Brain microvascular endothelial cell (primary cell): ENCODE measurements around the gene PPM1F.
"Not testable (repeated sequence)": the region's sequence is repeated elsewhere in the genome, so short reads cannot be mapped to it uniquely, and the experiment has no call there.

Experiments used
- DNase-seq: peaks from one replicate; pipeline ENCODE4 v3.0.0-alpha.2; 2020
- H3K27ac ChIP-seq: fragments of 250-450 bp; sonication (Bioruptor Pico); 2 replicates; pipeline ENCODE4 v1.5.1; 2020; ENCODE audit warnings: mild to moderate bottlenecking, moderate library complexity
- H3K27me3 ChIP-seq: fragments of 250-450 bp; sonication (Bioruptor Pico); replicated peaks from 2 replicates; pipeline ENCODE4 v1.5.1; 2020; ENCODE audit warnings: mild to moderate bottlenecking
- H3K36me3 ChIP-seq: fragments of 250-450 bp; sonication (Bioruptor Pico); replicated peaks from 2 replicates; pipeline ENCODE4 v1.5.1; 2020; ENCODE audit warnings: mild to moderate bottlenecking
- H3K4me3 ChIP-seq: 2 replicates; pipeline ENCODE4 v1.5.1; 2011; ENCODE audit warnings: low read depth, mild to moderate bottlenecking, control low read depth, low read length, moderate library complexity
- in situ Hi-C: cut with HindIII; loops from 2 replicates; pipeline ENCODE4 v1.10.0; 2017; ENCODE audit warnings: low sequenced_read_pairs, low pct_ligation_motif_present
- TF ChIP-seq, protein P1 (sequence below): IDR thresholded peaks from 2 replicates; pipeline ENCODE4 v1.5.1; 2011; ENCODE audit warnings: low read depth, mild to moderate bottlenecking, moderate library complexity, low read length, control low read depth, inconsistent platforms; ENCODE audit errors: missing control alignments

PPM1F gene

DNA sequence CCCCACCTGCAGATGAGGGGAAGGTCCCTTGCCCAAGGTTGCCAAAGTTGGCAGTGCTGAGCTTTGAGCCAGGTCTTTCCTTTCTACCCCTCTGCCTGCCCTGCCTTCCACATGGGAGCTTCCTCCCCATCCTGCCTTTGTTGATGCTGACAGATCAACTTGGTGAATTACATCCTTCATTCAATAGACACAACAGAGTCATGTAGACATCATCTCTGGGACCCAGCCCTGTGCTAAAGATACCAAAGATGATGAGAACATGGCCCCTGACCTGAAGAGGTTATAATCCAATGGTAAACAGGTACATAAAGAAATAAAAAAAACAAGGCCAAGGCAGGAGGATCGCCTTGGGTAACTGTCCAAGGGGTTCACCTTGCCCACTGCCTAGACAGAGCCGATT lies 42.8 kb downstream of the PPM1F start:
- no peak overlapping the region for H3K27ac ChIP-seq
- no peaks in the 10 kb centered on the region for H3K36me3 ChIP-seq
- H3K4me3 ChIP-seq: no peak overlapping the region
- no peaks in the 10 kb centered on the region for H3K27me3 ChIP-seq
- in situ Hi-C loops: no loop called here
- no peak for DNase-seq
- TF ChIP-seq, protein P1, sequence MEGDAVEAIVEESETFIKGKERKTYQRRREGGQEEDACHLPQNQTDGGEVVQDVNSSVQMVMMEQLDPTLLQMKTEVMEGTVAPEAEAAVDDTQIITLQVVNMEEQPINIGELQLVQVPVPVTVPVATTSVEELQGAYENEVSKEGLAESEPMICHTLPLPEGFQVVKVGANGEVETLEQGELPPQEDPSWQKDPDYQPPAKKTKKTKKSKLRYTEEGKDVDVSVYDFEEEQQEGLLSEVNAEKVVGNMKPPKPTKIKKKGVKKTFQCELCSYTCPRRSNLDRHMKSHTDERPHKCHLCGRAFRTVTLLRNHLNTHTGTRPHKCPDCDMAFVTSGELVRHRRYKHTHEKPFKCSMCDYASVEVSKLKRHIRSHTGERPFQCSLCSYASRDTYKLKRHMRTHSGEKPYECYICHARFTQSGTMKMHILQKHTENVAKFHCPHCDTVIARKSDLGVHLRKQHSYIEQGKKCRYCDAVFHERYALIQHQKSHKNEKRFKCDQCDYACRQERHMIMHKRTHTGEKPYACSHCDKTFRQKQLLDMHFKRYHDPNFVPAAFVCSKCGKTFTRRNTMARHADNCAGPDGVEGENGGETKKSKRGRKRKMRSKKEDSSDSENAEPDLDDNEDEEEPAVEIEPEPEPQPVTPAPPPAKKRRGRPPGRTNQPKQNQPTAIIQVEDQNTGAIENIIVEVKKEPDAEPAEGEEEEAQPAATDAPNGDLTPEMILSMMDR: no peak

DNA sequence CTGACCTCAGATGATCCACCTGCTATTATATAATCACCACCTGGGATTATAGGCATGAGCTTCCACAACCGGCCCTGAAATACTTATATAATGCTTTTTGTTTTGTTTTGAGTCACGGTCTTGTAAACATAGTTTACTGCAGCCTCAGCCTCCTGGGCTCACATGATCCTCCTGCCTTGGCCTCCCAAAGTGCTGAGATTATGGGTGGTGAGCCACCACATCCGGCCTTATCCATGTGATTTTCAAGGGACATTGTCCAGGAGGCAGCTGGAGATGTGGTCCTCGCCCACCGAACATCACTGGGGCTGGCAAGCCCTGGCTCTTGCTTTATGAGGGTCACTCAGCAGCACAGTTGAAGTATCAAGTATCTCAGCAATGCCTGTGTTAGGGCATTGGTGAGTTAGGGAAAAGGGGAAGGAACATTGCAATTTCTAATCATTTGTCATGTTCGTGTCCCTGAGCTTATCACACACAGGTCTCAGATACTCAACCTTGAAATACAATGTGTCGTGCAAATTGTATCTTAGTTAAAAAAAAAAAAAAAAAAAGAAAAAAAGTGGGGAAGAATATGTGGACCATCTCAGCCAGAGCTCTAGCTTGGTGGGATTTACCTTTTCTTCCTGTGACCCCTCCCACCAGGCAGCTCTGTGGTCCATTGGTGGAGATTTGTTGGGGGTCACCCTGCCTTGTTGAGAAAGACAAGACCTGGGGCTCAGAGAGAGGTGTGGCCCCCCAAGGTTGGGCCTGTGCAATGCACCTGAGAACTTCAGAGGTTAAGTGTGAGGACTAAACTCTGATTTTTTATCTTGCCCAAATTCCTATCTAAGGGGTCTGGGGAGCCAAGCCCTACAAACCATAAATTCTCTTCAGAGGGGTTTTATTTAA lies 44.8 kb downstream of the PPM1F start:
- Histone ChIP-seq H3K27ac (no peak overlapping the region), H3K36me3 (no peaks in the 10 kb centered on the region), H3K27me3 (no peaks in the 10 kb centered on the region), H3K4me3 (no peak overlapping the region)
- TF ChIP-seq, protein P1: no peak
- in situ Hi-C loops: no loop called here
- no peak for DNase-seq

DNA sequence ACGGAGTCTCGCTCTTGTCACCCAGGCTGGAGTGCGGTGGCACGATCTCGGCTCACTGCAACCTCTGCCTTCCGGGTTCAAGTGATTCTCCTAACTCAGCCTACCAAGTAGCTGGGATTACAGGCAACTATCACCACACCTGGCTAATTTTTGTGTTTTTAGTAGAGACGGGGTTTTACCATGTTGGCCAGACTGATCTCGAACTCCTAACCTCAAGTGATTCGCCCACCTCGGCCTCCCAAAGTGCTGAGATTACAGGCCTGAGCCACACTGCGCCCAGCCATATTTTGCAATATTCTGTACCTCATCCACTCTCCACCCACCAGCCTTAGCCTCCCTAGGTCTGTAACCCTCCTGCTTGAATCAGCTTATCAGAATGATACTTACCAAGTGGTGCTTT lies 47.4 kb downstream of the PPM1F start:
- DNase-seq, in situ Hi-C loops, H3K27me3 ChIP-seq, H3K27ac ChIP-seq, H3K4me3 ChIP-seq, H3K36me3 ChIP-seq: not testable (repeated sequence)

DNA sequence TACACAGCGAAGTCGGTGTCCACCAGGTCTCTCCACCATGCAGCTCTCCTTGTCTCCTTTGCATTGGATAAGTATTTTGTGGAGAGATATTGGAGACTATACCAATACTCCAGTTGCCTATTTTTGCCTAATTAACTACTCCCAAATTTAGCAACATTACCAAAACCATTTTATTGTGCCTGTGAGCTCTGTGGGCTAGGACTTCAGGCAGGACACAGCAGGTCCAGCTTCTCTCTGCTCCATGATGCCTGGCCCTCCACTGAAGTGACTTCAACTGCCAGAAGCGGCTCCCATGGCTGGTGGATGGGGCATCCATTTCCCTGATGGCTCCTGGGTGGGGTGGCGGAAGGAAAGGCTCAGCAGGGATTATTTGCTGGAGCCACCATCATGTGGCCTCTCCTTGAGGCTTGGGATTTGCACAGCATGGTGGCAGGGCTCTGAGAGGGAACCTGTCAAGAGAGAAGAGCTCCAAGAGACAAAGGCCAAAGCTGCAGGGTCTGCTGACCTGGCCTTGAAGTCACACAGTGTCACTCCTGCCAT lies 48.3 kb downstream of the PPM1F start:
- in situ Hi-C loops: no loop called here
- TF ChIP-seq, protein P1: no peak
- Histone ChIP-seq H3K27me3 (no peaks in the 10 kb centered on the region), H3K4me3 (no peak overlapping the region), H3K27ac (no peak overlapping the region), H3K36me3 (no peaks in the 10 kb centered on the region)
- no peak for DNase-seq

DNA sequence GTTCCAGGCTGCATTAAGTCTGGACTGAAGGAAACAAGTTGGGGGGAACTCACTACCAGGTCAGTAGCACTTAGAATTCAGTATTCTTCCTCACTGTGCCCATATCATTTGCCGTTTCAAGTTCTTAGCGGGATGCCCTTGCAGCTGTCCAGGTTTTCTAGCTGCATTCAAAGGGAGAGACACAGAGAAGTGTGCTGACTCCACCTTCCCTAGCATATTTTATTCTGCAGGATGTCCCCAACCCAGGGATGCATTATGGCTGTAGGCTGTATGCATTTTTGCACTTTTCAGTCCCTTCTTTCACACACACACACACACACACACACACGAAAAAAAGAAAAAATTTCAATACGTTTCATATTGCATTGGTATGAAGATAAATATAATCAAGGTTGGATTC lies 49.4 kb downstream of the PPM1F start:
- Histone ChIP-seq H3K27me3 (no peaks in the 10 kb centered on the region), H3K4me3 (no peak overlapping the region), H3K36me3 (no peaks in the 10 kb centered on the region), H3K27ac (no peak overlapping the region)
- in situ Hi-C loops: no loop called here
- DNase-seq: no peak
- TF ChIP-seq, protein P1: no peak

DNA sequence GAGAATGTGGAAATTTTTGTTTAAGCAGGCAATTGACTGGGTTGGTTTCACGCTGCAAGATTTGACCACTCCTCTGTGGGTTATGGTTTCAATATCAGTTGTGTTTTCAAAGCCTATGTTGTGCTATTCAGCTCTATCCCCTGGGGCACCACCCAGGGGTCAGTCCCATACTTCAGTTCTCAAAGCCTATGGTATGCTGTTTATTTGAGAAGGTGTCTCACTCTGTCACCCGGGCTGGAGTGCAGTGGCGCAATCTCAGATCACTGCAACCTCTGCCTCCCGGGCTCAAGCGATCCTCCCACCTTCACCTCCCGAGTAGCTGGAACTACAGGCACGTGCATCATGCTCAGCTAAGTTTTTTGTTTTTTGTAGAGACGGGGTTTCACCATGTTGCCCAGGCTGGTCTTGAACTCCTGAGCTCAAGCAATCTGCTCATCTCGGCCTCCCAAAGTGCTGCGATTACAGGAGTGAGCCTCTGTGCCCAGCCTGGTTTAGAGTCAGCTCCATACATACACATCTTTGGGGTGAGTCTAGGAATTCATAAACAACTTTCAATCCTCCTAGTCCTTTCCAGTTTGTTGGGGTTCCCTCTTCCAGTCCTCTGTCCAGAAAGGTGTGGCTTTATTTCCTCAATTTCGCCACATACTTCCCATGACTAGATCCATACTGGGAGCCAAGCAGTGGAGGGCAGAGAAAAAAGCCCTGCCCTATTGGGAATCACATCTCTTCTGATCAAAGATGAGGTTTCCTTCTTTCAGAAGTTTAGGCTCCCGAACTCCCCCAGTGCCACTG lies 50.2 kb downstream of the PPM1F start:
- Histone ChIP-seq H3K27me3 (no peaks in the 10 kb centered on the region), H3K36me3 (no peaks in the 10 kb centered on the region), H3K4me3 (no peak overlapping the region), H3K27ac (no peak overlapping the region)
- TF ChIP-seq, protein P1: no peak
- DNase-seq: no peak
- in situ Hi-C loops: no loop called here
